ENCODE results near the gene GPR173.

GPR173 gene

GRCh38 chrX:53031380-53031779, 17.2 kb upstream of the GPR173 start:
- H3K4me3 ChIP-seq (ENCODE audit: low read depth in 1 of 2, low read length in 2 of 2) = no peak overlapping the region
- no peak overlapping the region for H2AFZ ChIP-seq (ENCODE audit: low read depth, low read length)
- H3K9ac ChIP-seq (ENCODE audit: low read depth, low read length) = no peak overlapping the region
- no peak overlapping the region for H3K27ac ChIP-seq (ENCODE audit: low read length)
- no peaks in the 10 kb centered on the region for H3K9me3 ChIP-seq (ENCODE audit: insufficient read depth, low read length, severe bottlenecking)
- no peaks in the 10 kb centered on the region for H3K27me3 ChIP-seq (ENCODE audit: insufficient read depth, low read length, poor library complexity)
- TF ChIP-seq EZH2 (IDR thresholded peaks at IDR 0.05; ENCODE audit: borderline replicate concordance, low read depth, low read length, severe bottlenecking) (no peak), CTCF (IDR thresholded peaks at IDR 0.05; ENCODE audit: borderline replicate concordance, extremely low read depth, low read length, poor library complexity, severe bottlenecking) (no peak)
- DNase-seq = no peak
- H3K4me1 ChIP-seq (ENCODE audit: insufficient read depth, low read length) = no peaks in the 10 kb centered on the region
- no peaks in the 10 kb centered on the region for H3K79me2 ChIP-seq (ENCODE audit: insufficient read depth, low read length)
- no peaks in the 10 kb centered on the region for H3K36me3 ChIP-seq (ENCODE audit: insufficient read depth, low read length)
- no peak overlapping the region for H3K4me2 ChIP-seq (ENCODE audit: insufficient read depth, low read length)
- H4K20me1 ChIP-seq (ENCODE audit: insufficient read depth, low read length) = no peaks in the 10 kb centered on the region
- no peak for ATAC-seq (ENCODE audit: insufficient read depth, low read depth)

GRCh38 chrX:53036149-53036548, 12.4 kb upstream of the GPR173 start:
- Histone ChIP-seq H3K4me3 (ENCODE audit: low read depth in 1 of 2, low read length in 2 of 2) (no peak overlapping the region), H3K9ac (ENCODE audit: low read depth, low read length) (no peak overlapping the region), H4K20me1 (ENCODE audit: insufficient read depth, low read length) (no peaks in the 10 kb centered on the region), H2AFZ (ENCODE audit: low read depth, low read length) (no peak overlapping the region), H3K4me2 (ENCODE audit: insufficient read depth, low read length) (no peak overlapping the region), H3K27me3 (ENCODE audit: insufficient read depth, low read length, poor library complexity) (no peaks in the 10 kb centered on the region), H3K4me1 (ENCODE audit: insufficient read depth, low read length) (no peaks in the 10 kb centered on the region), H3K27ac (ENCODE audit: low read length) (no peak overlapping the region), H3K36me3 (ENCODE audit: insufficient read depth, low read length) (no peaks in the 10 kb centered on the region), H3K79me2 (ENCODE audit: insufficient read depth, low read length) (no peaks in the 10 kb centered on the region), H3K9me3 (ENCODE audit: insufficient read depth, low read length, severe bottlenecking) (no peaks in the 10 kb centered on the region)
- TF ChIP-seq EZH2 (IDR thresholded peaks at IDR 0.05; ENCODE audit: borderline replicate concordance, low read depth, low read length, severe bottlenecking) (no peak), CTCF (IDR thresholded peaks at IDR 0.05; ENCODE audit: borderline replicate concordance, extremely low read depth, low read length, poor library complexity, severe bottlenecking) (no peak)
- DNase-seq (no peak), ATAC-seq (ENCODE audit: insufficient read depth, low read depth) (no peak)

GRCh38 chrX:53039236-53039635, 9.4 kb upstream of the GPR173 start:
- no peak for TF ChIP-seq CTCF (IDR thresholded peaks at IDR 0.05; ENCODE audit: borderline replicate concordance, extremely low read depth, low read length, poor library complexity, severe bottlenecking)
- TF ChIP-seq EZH2 (IDR thresholded peaks at IDR 0.05; ENCODE audit: borderline replicate concordance, low read depth, low read length, severe bottlenecking) = no peak
- Histone ChIP-seq H4K20me1 (ENCODE audit: insufficient read depth, low read length) (no peaks in the 10 kb centered on the region), H3K4me1 (ENCODE audit: insufficient read depth, low read length) (no peaks in the 10 kb centered on the region)

GRCh38 chrX:53044995-53045394, 3.6 kb upstream of the GPR173 start:
- DNase-seq = no peak
- no peak overlapping the region for H3K27ac ChIP-seq (ENCODE audit: low read length)
- no peaks in the 10 kb centered on the region for H3K4me1 ChIP-seq (ENCODE audit: insufficient read depth, low read length)
- H3K4me3 ChIP-seq (ENCODE audit: low read depth in 1 of 2, low read length in 2 of 2) = no peak overlapping the region
- no peaks in the 10 kb centered on the region for H4K20me1 ChIP-seq (ENCODE audit: insufficient read depth, low read length)
- H3K27me3 ChIP-seq (ENCODE audit: insufficient read depth, low read length, poor library complexity) = no peaks in the 10 kb centered on the region
- no peak overlapping the region for H2AFZ ChIP-seq (ENCODE audit: low read depth, low read length)
- no peak overlapping the region for H3K4me2 ChIP-seq (ENCODE audit: insufficient read depth, low read length)
- no peak overlapping the region for H3K9ac ChIP-seq (ENCODE audit: low read depth, low read length)
- no peak for ATAC-seq (ENCODE audit: insufficient read depth, low read depth)
- no peak for TF ChIP-seq CTCF (IDR thresholded peaks at IDR 0.05; ENCODE audit: borderline replicate concordance, extremely low read depth, low read length, poor library complexity, severe bottlenecking)
- no peak for TF ChIP-seq EZH2 (IDR thresholded peaks at IDR 0.05; ENCODE audit: borderline replicate concordance, low read depth, low read length, severe bottlenecking)
- no peaks in the 10 kb centered on the region for H3K9me3 ChIP-seq (ENCODE audit: insufficient read depth, low read length, severe bottlenecking)
- no peaks in the 10 kb centered on the region for H3K36me3 ChIP-seq (ENCODE audit: insufficient read depth, low read length)
- no peaks in the 10 kb centered on the region for H3K79me2 ChIP-seq (ENCODE audit: insufficient read depth, low read length)

More at GRCh38 chrX:53039236-53039635, 9.4 kb upstream of the GPR173 start:
- ATAC-seq (ENCODE audit: insufficient read depth, low read depth) (no peak), DNase-seq (no peak)
- no peaks in the 10 kb centered on the region for H3K36me3 ChIP-seq (ENCODE audit: insufficient read depth, low read length)
- no peak overlapping the region for H3K4me3 ChIP-seq (ENCODE audit: low read depth in 1 of 2, low read length in 2 of 2)
- H3K79me2 ChIP-seq (ENCODE audit: insufficient read depth, low read length) = no peaks in the 10 kb centered on the region
- no peak overlapping the region for H2AFZ ChIP-seq (ENCODE audit: low read depth, low read length)
- H3K4me2 ChIP-seq (ENCODE audit: insufficient read depth, low read length) = no peak overlapping the region
- no peak overlapping the region for H3K9ac ChIP-seq (ENCODE audit: low read depth, low read length)
- no peaks in the 10 kb centered on the region for H3K27me3 ChIP-seq (ENCODE audit: insufficient read depth, low read length, poor library complexity)
- H3K9me3 ChIP-seq (ENCODE audit: insufficient read depth, low read length, severe bottlenecking) = no peaks in the 10 kb centered on the region
- H3K27ac ChIP-seq (ENCODE audit: low read length) = no peak overlapping the region

All from DND-41 (cell line).